GM06990 (cell line): ENCODE measurements around the gene PPA1.
A peak's percentile ranks its signal among the peaks of the same experiment; 100 is the strongest.

Experiments
- DNase-seq: peaks from one replicate; pipeline ENCODE4 v3.0.0-alpha.2; 2011; ENCODE audit not compliant: insufficient read length; ENCODE audit errors: extremely low read depth
- H3K27me3 ChIP-seq: replicated peaks from 2 replicates; pipeline ENCODE4 v1.6.0; 2011; ENCODE audit warnings: low read length; ENCODE audit not compliant: control insufficient read depth, insufficient read depth
- H3K36me3 ChIP-seq: 2 replicates; pipeline ENCODE4 v1.5.1; 2011; ENCODE audit warnings: low read length; ENCODE audit not compliant: control insufficient read depth, insufficient read depth
- H3K4me3 ChIP-seq: replicated peaks from 2 replicates; pipeline ENCODE4 v1.5.1; 2011; ENCODE audit warnings: low read depth, mild to moderate bottlenecking, control low read depth, low read length
- CTCF ChIP-seq: IDR thresholded peaks from 2 replicates; pipeline ENCODE4 v1.5.1; 2011; ENCODE audit warnings: low read length, control low read depth, mild to moderate bottlenecking, inconsistent platforms; ENCODE audit not compliant: insufficient read depth, poor library complexity, severe bottlenecking

The PPA1 gene

GRCh38 chr10:70233109-70233938 lies at the start of gene PPA1:
Gene PPA1, minus strand, starts transcription at chr10:70233429. Its CDS starts 102 bp downstream, at chr10:70233327.
- peak within 1 kb of the TSS; percentile 90 for H3K4me3 ChIP-seq
- TF ChIP-seq CTCF: peak; percentile 27
- no peaks in the 10 kb centered on the region for H3K27me3 ChIP-seq
- DNase-seq: peak; percentile 99
- no peaks in the 10 kb centered on the region for H3K36me3 ChIP-seq

DNA sequence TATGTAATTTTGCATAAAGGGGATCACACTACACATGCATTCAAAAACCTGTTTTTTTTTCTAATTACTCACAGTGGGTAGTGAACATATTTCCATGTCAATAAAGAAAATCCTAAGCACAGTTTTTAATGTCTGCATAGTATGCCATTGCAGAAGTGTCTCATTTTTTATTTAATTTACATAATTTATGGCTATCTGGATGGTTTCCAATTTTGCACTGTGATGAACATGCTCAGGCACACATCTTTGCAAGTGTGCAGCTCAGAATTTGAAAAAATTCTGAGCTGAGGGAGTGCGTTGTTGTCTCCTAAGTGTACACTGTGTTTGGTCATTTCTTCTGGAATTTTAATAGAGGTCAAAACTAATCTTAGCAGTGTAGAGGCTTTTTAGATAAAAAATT lies 48.4 kb upstream of the PPA1 start:
- H3K27me3 ChIP-seq: peaks cover 3% of the 10 kb centered on the region
- TF ChIP-seq CTCF: no peak
- no peaks in the 10 kb centered on the region for H3K36me3 ChIP-seq
- no peak for DNase-seq
- no peak overlapping the region for H3K4me3 ChIP-seq

GRCh38 chr10:70280099-70280498 lies 46.9 kb upstream of the PPA1 start:
- peaks cover 3% of the 10 kb centered on the region for H3K27me3 ChIP-seq
- no peak for TF ChIP-seq CTCF
- no peak for DNase-seq
- H3K36me3 ChIP-seq: no peaks in the 10 kb centered on the region
- no peak overlapping the region for H3K4me3 ChIP-seq

DNA sequence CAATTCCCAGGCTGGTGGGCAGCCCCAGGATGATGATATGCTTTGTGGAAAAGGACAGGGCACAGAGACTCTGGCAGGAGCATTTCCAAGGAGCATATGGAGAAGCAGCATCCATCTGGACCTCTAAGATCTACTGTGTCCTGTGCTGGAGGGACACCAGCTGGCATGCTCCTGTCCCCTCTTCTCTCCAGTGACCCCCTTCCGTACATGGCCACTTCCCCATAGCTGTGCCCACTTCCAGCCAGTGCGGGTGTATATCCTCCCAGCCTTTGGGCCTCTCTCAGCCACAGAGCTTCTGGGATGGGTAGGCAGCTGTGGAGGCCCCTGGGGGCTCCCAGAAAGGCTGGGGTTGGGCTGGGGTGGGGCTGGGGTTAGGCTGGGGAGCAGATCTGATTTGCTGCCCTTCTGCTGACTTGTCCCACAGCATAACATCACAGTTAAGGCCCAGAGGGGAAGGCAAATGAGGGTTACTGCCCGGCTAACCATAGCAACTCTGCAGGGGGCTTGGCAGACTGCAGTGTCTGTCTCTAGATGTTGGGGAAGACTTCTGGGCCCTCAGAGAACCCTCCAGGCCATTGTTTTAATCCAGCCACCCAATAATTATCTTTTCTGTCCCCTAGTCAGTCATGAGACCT lies 44.3 kb upstream of the PPA1 start:
- DNase-seq: no peak
- TF ChIP-seq CTCF: no peak
- H3K4me3 ChIP-seq: no peak overlapping the region
- no peaks in the 10 kb centered on the region for H3K36me3 ChIP-seq
- peaks cover 1% of the 10 kb centered on the region; the same call in 1 of the 2 replicates for H3K27me3 ChIP-seq

- TF ChIP-seq CTCF: no peak
- no peak for DNase-seq
These were observed 41.4 kb upstream of the PPA1 start for GRCh38 chr10:70274643-70275042.

More at GRCh38 chr10:70274643-70275042, 41.4 kb upstream of the PPA1 start:
- Histone ChIP-seq H3K4me3 (no peak overlapping the region), H3K27me3 (no peaks in the 10 kb centered on the region), H3K36me3 (no peaks in the 10 kb centered on the region)
